HG02973 (cell line): Measurements from ENCODE around the gene SPAG4.

Experiments used
- ATAC-seq: cut with Tn5 transposase; IDR thresholded peaks from one replicate; pipeline ENCODE4 v1.9.1; 2021; ENCODE audit warnings: moderate library complexity; ENCODE audit not compliant: unreplicated experiment

Gene SPAG4

DNA sequence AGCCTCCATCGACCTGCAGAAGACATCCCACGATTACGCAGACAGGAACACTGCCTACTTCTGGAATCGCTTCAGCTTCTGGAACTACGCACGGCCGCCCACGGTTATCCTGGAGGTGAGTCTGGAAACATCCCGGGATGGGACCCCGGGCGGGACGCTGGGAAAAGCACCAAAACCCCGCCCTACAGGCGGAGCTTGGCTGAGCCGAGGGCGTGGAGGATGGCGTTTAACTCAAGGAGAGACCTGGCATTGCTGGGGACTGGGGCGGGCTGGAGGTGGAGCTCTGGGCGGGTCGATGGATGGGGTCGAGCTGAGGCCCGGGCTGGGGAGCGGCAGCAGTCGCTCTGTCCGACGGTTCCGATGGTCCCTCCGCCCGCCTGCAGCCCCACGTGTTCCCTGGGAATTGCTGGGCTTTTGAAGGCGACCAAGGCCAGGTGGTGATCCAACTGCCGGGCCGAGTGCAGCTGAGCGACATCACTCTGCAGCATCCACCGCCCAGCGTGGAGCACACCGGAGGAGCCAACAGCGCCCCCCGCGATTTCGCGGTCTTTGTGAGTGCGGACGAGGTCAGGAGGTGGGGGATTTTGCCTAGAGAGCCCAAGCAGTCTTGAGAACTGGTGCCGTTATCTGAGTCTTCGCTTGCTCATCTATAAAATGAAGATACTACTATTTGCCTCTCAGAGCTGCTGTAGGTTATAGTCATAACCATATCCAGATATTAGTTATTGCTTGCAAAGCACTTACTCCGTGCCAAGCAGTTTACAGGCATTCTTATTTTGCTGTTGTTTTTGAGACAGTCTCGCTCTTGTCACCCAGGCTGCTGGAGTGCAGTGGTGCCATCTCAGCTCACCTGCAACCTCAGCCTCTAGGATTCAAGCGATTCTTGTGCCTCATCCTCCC is 3.8 kb downstream of the SPAG4 start:
- peak; percentile 21 for ATAC-seq

- no peak for ATAC-seq
Observed at GRCh38 chr20:35620818-35621559, 5.4 kb downstream of the SPAG4 start.

DNA sequence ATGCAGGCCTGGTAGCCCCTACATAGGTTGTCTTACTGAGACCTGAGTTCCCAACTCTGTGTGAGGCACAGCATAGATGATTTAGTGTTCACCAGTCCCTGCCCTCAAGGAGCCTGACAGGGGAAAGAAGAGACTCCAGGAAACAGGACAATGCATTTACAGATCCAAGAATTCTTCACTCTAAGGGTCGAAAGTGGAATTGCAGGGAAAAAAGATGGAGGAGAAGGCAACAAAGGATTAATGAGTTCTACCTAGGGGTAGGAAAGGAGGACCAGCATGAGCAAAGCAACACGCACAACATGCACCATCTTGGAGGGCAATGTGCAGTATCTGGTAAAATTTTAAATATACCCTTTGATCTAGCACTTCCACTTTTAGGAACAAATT is 5.9 kb downstream of the SPAG4 start:
- ATAC-seq: no peak

DNA sequence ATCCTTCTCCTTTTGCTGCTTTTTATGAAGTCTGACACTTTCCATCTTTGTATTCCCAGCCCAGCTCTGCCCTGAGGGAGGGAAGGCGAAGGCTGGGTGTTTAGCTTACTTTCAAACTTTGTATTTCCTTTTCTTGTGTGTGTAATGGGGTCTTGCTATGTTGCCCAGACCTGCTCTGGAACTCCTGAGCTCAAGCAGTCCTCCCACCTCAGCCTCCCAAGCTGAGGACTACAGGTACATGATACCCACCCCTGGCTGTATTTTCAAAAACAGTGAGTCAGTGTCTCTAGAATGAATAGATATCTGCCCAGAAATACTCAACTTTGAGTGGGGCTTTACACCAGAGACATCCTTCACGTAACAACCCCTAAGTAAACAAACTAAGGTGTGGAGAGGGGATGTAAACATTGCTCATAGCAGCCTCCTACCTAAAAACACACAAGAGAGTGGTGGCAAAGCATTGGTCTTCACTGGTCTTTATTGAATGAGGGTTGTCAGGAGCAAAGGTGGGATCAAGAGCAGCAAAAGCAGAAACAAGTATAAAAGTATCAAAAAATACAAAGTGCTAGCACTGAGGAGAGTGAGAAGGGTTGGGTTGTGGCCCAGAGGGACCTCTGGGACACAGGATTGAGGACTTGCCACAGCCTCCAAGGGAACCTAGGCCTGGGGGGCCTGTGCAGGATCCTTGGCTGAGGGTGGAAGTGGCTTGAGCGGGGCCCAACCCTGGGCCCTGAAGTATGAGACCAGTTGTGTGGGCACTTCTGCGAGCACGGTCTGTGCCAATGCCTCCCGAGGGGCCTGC is 10.2 kb downstream of the SPAG4 start:
- ATAC-seq: no peak

DNA sequence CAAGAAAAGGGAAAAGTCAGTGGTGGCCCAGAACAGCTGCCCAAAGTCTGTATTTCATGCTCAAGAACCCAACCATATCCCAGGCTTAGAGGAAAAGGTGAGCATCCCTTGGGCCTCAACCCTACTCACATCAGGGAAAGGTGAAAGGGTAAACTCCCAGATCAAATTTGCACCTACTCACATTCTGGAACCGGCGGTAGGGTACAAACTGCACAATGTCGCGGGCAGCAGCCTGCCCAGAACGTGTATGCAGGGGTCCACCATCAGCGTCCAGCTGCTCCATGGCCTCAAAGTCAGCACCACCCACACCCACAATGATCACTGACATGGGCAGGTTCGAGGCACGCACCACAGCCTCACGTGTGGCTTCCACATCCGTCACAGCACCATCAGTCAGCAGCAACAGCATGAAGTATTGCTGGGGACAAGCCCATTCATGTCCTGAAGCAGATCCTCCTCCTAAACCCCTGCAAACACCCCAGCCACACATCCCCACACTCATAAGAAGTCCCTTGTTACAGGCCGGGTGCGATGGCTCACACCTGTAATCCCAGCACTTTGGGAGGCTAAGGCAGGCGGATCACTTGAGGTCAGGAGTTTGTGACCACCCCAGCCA is 10.9 kb downstream of the SPAG4 start:
- no peak for ATAC-seq

- ATAC-seq: no peak
Observed at GRCh38 chr20:35627121-35627520, 11.5 kb downstream of the SPAG4 start.

GRCh38 chr20:35629427-35630145 is 14.0 kb downstream of the SPAG4 start:
- ATAC-seq: no peak

DNA sequence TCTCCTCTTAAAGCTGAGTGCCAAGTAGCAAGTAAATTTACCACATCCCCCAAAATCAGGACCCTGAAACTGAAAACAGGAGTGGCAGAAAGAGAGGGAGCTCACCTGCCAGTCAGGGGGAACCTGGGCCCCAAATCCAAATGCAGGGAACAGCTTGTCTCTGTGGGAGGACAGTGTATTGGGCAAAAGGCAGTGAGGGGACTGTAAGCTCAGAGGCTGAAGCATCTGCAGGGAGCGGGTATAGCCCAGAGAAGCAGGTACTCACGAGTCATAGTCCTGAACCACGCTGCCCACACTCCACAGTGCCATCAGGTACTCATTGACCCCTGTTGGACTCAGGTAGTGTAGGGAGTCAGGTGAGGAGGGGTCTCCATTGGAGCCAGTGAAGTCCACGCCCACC is 15.0 kb downstream of the SPAG4 start:
- no peak for ATAC-seq

GRCh38 chr20:35632539-35633115 is 17.0 kb downstream of the SPAG4 start:
- ATAC-seq: no peak

- no peak for ATAC-seq
Observed at GRCh38 chr20:35635652-35636051, 20.0 kb downstream of the SPAG4 start.

GRCh38 chr20:35636095-35636494 is 20.5 kb downstream of the SPAG4 start:
- no peak for ATAC-seq

DNA sequence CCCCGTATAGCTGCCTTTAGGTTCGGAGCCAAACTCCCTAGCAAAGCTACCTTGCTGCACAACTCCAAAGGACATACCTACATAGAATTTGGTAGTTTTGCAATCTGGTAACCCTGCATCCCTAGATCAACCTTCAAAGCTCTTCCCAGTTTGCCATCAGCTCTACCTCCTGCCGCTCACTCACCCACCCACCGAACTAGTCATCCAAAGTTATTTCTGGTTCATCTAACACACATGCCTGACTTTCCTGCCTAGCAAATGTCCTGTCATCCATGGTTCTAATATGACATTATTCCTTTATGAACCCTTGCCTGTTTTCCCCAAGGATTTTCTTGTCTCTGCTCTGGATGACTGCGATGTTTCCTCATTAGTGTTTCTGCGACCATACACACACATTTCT is 21.6 kb downstream of the SPAG4 start:
- ATAC-seq: no peak

GRCh38 chr20:35638751-35639150 is 23.1 kb downstream of the SPAG4 start:
- no peak for ATAC-seq

GRCh38 chr20:35640724-35641123 is 25.1 kb downstream of the SPAG4 start:
- no peak for ATAC-seq

GRCh38 chr20:35641743-35642142 is 26.1 kb downstream of the SPAG4 start:
- ATAC-seq: no peak

DNA sequence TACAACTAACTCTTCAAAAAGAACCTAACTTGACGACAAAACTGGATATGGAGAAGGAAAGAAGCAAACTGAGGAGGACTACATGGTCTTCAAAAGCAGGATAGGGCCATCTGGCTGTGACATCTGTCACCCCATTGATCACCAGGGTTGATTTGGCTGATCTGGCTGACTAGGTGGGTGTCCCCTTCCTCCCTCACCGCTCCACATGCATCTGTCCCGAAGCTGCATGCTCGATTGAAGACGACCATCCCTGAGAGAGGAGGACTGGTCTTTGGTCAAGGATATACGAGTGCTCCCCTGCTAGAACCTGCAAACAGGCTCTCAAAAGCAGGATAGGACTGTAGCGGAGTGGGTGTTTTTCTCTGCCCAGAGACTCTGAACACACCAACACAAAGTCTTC is 27.4 kb downstream of the SPAG4 start:
- no peak for ATAC-seq

DNA sequence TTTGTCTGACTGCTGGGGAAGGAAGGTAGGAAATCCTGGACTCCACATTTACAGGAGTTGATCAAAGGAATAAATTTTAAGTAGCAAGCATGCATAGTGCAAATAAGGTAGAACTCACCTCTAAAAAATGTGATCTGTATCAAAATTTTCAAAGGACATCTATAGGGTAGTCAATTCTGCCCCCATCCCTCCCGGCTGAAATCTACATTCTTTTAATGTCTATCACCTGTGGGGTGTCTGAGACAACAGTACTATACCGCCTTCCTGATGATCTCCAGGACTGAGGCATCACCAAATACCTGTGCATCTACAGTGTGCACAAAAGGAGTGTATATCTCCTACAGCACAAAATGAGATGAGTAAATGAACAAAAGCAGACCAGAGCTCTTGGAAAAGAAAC is 29.2 kb downstream of the SPAG4 start:
- no peak for ATAC-seq

GRCh38 chr20:35648836-35649235 is 33.2 kb downstream of the SPAG4 start:
- ATAC-seq: no peak

DNA sequence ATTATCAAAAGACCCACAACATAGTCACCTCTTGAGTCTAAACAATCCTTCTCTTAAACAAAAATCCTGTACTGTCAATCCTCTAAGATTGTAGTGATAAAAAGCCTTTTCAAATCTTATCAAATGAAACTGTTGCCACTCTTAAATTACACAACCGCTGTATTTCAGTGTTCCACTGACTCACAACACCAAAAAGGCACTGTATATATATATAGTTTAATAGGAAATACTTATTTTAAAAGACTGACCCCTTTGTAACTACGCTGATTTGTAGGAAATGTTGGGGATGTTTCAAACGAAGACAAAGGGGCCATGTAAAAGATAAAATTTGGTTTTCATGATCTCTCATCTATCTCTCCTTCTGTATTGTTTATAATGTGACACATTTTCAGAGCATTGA is 35.0 kb downstream of the SPAG4 start:
- no peak for ATAC-seq

- no peak for ATAC-seq
Observed at GRCh38 chr20:35651958-35652357, 36.3 kb downstream of the SPAG4 start.
